GM12891 (cell line): ENCODE data around the gene NKAIN2.
A peak's percentile ranks its signal among the peaks of the same experiment; 100 is the strongest.

Experiments
- POLR2A ChIP-seq: IDR thresholded peaks from 2 replicates; pipeline ENCODE4 v1.6.1; 2011; ENCODE audit warnings: low read depth, low read length, control low read depth
- POLR2AphosphoS5 ChIP-seq: IDR thresholded peaks from 2 replicates; pipeline ENCODE4 v1.6.1; 2011; ENCODE audit warnings: low read depth, low read length, control low read depth
- SPI1 ChIP-seq: IDR thresholded peaks from 2 replicates; pipeline ENCODE4 v1.6.1; 2011; ENCODE audit warnings: low read depth, low read length, control low read depth
- TAF1 ChIP-seq: IDR thresholded peaks from 2 replicates; pipeline ENCODE4 v1.6.1; 2011; ENCODE audit warnings: low read depth, low read length, control low read depth

DNA sequence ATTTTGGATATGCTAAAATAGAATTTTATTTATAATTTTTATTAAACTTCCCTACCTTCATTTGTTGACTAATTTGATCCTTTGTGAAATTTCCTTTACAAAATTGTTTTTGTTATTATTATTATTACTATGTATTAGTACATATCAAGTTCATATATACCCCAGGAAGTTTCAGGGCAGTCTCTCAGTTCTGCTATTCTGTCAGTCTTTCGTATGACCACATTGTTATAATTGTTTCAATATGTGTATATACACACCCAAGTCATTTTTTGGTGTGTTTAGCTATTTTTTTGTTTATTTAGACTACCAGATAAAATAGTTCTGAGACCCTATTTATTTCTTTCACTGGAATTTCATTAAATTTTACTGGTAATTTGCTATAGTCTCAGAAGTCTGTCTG lies 72.1 kb downstream of the NKAIN2 start:
- no peak for TF ChIP-seq POLR2A
- TF ChIP-seq TAF1: no peak
- TF ChIP-seq POLR2AphosphoS5: no peak
- peak; percentile 45; the same call in 1 of the 2 replicates for TF ChIP-seq SPI1
